Measurements from ENCODE around the gene NDUFA6.
"Not testable (repeated sequence)": the region's sequence is repeated elsewhere in the genome, so short reads cannot be mapped to it uniquely, and the experiment has no call there.

Gene NDUFA6

DNA sequence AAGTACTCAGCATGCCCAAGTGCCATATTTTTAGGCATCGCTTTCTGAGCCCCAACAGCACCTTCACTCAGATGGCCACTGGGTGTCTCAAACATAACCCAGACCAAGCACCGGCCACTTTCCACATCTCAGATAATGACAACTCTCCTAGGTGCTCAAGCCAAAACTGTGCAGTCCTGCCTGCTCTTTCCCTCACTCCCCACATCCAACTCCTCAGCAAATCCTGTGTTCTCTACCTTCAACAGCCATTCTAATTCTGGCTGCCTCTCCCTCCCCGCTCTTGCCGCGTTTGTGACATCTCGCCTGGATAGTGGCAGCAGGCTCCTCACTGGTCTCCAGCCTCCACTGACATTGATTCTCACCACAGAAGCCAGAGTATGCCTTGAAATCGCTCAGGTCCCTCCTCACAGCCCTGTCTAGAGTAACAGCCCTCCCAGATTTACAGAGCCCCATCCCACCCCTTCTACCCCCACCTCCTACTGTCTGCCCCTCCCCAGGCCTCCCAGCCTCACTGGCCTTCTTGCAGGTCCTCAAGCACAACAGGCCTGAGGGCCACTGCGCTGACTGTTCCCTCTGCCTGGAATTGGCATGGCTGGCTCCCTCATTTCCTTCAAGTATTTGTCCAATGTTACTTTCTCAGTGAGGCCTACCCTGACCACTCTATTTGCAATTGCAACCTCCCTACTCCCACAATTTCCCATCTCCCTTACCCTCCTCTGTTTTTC lies 17.8 kb downstream of the NDUFA6 start:
- DNase-seq (ENCODE audit: low read depth in 4 of 4, low spot score in 1 of 4), result no peak

DNA sequence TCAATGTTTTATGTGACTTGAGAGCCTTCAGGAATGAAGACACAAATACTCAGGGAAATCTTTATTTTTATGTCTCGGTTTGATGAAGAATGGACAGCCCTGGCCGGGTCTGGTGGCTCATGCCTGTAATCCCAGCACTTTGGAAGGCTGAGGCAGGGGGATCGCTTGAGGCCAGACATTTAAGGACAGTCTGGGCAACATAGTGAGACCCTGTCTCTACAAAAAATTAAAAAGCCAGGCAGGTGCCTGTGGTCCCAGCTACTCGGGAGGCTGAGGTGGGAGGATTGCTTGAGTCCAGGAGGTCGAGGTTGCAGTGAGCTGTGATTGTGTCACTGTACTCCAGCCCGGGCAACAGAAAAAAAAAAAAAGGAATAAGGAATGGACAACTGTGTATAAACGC lies 19.1 kb downstream of the NDUFA6 start:
- DNase-seq (ENCODE audit: low read depth in 4 of 4, low spot score in 1 of 4), result not testable (repeated sequence)

DNA sequence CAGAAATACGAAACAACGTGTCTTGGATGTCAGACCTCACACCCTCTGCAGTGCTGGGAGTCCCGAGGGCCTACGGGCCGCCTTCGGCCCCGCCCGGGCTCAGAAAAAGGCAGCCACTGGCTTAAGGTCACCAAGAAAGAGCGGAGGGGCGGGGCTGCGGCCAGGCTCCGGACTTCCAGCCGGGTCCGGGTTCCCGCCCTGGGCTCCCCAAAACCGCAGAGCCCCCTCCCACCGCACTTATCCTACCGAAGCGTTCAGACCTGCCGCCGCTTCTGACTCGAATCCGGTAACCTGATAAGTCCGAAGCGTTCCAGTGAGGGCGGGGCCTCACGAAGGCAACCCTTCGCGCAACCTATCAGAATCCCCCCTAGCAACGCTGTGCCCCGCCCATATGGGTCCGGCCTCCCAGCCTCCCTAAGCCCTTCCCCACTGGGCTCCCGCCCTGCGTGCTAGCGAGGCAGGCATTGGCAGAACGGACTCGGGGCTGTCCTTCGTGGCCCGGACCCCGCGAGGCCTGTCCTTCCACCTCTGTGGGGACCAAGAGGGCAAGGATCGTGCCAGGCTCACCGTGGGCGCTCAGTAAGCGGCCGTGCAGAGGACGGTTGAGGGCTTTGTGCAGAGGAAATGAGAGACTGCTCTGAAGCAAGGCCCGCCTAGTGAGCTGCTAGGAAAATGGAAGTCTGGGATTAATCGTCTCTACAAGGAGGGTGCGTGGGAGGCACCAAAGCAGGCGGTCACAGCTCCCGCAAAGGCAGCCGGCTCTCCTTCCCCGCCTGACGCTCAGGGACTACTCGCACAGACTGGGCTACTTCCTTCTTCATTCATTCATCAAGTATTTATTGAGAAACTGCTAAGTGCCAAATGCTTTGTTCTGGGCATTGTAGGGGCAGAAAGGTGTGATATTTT lies 19.8 kb downstream of the NDUFA6 start, which contains the start of gene NAGA:
TSS of gene NAGA (minus strand) at position 296 of the 906 bp plus-strand sequence. CDS start 515 bp downstream, outside the sequence.
- DNase-seq (ENCODE audit: low read depth in 4 of 4, low spot score in 1 of 4), result peak; percentile 63 to 93 (median 76)

DNA sequence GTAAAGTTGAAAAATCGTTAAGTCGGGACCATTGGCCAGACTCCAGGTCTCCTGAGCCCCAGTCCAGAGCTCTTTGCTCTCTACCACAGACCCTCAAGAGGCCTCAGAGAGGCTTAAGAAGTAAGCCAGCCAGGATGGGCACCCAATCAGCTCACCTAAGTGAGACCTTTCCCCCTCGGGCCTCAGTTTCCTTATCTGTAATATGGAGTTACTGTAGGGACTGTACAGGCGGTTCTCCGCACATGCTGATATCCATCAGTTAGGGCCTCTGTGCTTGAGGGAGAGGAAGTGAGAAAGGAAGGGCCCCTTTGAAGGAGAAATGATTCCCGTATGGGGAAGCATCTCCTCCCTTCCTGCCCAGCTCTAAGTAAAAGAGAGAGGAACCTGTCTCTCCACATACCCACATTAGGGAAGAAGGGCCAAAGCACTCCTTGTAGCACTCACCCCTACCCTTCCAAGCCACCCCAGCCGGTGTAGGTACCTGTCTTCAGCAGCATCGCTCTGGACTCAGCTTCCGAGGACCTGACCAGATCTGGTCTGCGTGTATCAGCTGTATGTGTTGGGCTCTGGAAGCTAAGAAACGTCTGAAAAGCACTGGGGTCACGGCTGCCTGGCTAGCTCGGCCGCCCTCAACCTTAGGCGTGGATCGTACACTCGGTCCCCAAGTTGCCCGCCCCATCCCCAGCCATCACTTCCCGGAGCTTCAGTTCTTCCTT lies 20.6 kb downstream of the NDUFA6 start:
- no peak for DNase-seq (ENCODE audit: low read depth in 4 of 4, low spot score in 1 of 4)

DNA sequence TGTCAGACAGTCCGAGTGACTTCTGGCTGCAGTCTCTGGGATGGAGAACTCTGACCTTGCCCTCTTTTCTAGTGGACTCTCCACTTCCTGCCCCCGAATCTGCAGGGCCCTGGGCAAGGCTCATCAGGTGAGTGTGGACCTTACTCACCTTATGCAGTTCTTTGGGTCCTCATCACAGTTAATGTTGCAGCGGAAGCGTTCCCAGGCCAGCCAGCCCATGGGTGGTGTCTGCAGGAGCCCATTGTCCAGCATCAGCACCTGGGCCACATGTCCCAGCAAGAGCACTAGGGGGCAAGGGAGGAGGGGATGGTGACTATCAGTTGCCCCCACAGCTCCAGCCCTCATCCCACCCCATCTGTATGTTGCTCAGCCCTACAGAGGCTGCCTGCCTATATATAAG lies 22.3 kb downstream of the NDUFA6 start:
- DNase-seq (ENCODE audit: low read depth in 4 of 4, low spot score in 1 of 4), result no peak

DNA sequence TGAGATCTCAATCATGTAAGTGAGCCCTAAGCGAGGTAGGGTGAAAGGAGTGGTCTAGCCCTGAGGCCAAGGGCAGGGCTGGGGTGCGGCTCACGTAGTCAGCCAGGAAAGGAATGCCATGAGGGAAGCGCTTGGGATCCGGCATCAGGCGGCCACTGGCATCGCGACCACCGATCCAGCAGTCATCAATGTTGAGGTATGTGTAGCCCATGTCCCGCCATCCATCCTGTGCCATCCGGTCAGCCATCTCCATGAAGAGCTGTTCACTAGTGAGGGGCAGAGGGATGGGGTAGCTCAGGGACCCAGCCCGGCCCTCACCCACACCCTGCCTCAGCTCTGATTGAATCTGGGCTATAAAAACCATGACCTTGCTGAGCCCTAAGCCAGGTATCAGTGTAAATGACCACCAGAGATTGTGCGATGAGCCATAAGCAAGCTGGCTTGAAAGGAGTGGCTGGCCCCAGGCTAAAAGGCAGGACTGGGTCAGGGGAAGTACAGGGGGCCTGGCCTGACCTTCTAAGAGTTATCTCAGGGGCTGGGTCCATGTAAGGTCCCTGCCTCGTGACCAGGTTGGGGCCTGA lies 22.8 kb downstream of the NDUFA6 start:
- DNase-seq (ENCODE audit: low read depth in 4 of 4, low spot score in 1 of 4), result no peak

DNA sequence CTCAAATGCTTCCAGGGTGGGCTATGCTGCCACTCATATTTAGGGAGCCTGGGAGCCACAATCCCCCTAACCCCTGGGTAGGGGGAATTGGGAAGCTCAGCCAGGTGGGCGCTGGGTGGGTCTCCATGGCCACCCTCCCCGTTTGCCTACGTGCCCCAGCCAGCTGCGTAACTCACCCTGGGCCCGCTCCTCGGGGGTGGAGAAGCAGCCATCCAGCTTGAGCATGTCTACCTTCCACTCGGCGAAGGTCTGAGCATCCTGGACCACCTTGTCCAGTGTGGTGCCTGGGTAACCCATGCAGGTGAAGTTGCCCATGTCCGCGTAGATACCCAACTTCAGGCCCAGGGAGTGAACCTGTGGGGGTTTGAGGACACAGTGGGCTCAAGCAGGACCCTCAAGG lies 23.6 kb downstream of the NDUFA6 start:
- no peak for DNase-seq (ENCODE audit: low read depth in 4 of 4, low spot score in 1 of 4)

DNA sequence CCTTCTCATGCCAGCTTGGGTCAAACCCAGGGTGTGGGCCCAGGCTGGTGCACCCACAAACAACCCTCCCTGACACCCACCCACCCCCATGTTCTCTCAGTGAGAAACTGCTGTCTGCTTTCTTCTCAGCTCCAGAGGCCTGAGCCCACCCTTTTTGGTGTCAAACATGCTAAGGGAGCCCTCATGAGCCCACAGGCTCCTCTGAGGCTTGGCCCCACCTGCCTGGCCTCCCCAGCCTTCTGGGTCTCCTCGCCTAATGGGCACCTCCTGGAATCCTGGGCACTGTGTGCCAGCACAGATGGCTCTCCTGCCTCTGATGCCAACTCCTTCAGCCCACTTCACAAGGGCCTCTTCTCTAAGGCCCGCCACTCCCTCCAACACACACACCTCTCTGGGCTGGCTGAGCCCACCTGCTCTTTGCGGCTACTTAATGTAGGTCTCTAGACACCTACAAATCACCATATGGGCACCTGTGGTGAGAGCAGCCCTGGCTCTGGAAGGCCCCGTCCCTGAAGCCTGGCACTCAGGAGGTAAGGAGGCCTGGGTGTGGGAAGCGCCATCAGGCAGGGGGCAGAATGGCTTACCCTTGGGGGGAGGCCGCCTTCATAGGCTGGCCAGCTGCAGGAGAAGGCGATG lies 24.3 kb downstream of the NDUFA6 start:
- DNase-seq (ENCODE audit: low read depth in 4 of 4, low spot score in 1 of 4), result no peak

DNA sequence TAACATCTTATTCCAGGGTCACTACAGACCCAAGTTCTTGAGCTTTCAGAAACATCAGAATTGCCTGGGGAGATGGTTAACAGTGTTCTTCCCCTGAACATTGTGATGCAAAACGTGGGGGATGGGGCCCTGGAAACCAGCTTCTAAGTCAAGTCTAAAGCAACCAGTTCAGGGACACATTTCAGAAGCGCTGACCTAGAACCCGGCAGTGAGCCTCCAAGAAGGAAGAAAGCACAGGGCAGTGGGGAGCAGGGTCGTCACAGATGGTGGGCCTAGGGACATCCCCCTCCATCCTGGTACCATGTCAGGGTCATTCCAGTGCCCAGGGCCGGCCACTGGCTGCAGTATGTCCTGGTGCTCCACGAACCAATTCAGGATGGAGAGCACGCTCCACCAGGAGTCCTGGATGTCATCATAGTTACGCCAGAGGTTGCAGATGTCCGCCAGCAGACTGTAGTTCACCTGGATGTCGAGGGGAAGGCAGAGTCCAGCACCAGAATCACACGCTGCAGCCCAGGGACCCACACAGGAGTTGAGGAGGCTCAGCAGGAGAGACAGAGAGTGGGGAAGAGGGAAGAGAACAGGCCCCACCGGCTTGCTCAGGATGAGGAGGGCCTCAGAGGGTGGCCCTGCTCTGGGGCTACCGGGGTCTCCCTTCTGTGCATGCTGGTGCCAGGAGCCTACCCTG lies 25.0 kb downstream of the NDUFA6 start:
- DNase-seq (ENCODE audit: low read depth in 4 of 4, low spot score in 1 of 4), result no peak

DNA sequence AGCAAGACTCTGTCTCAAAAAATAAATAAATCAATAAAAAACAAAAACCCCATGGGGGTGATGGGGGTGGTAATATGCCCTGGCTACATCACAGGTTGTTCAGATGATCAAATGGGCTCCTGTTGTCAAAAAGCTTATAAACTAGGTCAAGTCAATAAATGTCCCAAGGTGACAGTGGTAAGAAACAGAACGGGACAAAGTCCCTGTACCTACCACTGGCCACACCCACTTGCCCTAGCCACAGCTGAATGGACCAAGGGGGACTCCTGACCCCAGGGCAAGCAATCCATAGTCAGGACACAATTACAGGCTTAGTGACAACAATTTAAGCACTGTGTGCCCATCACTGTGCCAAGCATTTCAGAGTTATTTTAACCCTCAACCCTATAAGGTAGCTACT lies 25.9 kb downstream of the NDUFA6 start:
- DNase-seq (ENCODE audit: low read depth in 4 of 4, low spot score in 1 of 4), result no peak

DNA sequence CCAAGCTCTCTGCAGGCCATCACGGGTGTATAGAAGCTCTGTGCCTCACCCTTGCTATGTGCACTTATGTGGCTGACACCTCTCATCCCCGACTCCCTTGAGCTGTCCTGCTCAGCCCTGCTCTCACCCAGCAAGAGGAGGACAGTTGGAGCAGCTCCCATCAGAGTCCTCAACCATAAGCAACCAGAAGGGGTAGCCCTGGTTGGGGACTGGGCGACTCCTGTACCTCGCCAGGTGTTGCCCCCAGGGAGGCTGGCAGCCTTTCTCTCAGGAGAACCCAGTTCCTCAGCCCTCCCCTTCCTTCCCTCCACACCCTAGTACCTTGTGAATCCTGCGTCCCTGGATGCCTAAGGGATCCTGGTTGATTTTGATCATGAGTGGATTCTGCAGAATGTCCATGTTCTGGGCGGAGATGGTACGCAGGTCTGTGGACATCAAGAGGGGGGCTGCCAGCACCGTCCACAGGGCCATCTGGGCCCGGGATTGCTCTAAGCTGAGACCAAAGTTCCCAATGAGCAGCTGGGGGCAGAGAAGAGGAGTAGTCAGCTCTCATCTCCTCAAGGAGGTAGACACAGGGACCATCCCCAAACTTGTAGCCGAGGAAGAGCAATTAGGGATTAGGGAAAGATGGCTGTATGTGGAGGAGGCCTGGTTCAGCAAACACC lies 27.9 kb downstream of the NDUFA6 start:
- DNase-seq (ENCODE audit: low read depth in 4 of 4, low spot score in 1 of 4), result no peak

DNA sequence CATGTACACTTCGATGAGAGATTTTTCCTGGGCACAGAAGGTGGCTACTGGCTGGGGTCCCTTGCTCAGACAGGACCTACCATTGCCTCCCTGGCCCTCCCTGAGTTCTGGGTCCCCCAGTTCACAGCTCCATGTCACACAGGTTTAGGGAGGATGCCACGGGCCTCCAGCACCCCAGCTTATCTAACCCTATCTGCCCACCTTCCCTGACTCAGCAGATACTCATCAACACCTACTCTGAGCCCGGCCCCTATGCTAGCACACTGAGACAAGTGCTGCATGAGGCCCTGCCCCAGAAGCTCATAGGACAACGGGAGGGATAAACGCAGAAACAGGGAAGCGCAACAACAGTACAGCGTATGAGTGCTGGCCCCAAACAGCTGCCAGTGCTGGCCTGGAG lies 29.5 kb downstream of the NDUFA6 start:
- DNase-seq (ENCODE audit: low read depth in 4 of 4, low spot score in 1 of 4), result no peak

DNA sequence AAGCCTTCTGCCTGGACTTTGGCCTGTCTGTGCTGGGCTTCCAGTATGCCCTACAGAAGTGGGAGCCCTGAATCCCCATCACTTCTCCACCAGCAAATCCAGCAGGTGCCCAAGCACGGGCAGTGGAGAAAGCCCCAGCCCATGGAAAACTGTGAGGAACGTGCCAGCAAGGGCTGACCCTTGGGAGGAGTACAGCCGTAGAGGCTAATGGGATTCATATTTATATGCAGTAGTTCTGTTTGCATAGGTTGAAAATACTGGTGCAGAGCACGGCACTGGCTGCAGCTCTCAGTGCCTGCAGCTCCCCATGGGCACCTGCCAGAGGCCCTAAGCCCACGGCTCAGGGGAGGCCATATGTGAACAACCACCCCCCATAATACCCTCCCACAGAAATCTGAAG lies 30.1 kb downstream of the NDUFA6 start:
- no peak for DNase-seq (ENCODE audit: low read depth in 4 of 4, low spot score in 1 of 4)

DNA sequence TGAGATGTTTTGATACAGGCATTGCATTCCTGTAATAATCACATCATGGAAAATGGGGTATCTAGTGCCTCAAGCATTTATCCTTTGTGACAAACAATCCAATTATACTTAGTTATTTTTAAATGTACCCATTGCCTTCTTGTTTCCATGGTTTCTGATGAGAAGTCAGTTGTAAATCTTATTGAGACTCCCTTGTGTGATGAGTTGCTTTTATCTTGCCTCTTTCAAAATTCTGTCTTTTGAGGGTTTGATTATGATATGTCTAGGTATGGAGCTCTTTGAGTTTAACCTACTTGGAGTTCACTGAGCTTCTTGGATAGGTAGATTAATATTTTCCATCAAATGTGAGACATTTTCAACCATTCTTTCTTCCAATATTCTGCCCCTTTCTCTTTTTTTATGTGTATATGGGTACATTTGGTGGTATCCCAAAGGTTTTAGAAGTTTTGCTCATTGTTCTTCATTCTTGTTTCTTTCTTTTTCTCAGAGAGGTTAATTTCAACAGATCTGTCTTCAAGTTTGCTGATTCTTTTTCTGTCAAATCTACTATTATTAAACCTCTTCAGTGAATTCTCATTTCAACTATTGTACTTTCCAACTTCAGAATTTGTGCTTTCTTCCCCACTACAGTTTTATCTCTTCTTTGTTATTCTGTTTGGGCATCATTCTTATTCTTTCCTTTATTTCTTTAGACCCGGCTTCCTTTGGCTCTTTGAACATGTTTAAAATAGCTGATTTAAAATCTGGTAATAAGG lies 33.6 kb downstream of the NDUFA6 start:
- DNase-seq (ENCODE audit: low read depth in 4 of 4, low spot score in 1 of 4), result no peak

DNA sequence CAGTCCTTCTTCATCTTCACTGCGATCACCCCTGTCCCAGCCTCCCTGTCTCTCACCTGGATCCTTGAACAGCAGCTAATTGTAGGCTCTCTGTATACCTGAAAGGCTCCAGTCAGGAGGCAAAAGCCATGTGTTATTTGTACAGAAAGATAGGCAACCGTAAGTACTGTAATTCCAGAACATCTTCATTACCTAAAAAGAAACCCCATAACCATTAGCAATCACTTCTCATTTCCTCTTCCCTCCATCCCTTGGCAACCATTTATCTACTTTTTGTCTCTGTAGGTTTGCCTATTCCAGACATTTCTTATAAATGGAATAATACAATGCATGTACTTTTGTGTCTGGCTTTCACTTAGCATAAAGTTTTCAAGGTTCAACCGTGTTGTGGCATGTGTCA lies 37.8 kb downstream of the NDUFA6 start:
- DNase-seq (ENCODE audit: low read depth in 4 of 4, low spot score in 1 of 4), result no peak

DNA sequence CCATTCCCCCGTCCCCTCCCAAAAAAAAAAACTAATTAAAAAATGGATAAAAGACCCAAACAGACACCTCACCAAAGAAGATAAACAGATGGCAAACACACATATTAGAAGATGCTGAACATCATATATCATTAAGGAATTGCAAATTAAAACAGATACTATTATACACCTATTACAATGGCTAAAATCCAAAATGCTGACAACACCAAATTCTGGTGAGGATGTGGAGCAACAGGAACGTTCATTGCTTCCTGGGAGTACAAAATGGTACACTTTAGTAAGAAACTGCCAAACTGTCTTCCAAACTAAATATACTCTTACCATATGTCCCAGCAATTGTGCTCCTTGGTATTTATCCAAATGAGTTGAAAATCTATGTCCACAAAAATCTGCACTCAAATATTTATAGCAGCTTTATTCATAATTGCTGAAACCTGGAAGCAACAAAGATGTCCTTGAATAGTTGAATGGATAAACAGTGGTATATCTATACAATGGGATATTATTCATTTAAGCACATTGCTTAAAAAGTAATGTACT lies 39.9 kb downstream of the NDUFA6 start:
- no peak for DNase-seq (ENCODE audit: low read depth in 4 of 4, low spot score in 1 of 4)

DNA sequence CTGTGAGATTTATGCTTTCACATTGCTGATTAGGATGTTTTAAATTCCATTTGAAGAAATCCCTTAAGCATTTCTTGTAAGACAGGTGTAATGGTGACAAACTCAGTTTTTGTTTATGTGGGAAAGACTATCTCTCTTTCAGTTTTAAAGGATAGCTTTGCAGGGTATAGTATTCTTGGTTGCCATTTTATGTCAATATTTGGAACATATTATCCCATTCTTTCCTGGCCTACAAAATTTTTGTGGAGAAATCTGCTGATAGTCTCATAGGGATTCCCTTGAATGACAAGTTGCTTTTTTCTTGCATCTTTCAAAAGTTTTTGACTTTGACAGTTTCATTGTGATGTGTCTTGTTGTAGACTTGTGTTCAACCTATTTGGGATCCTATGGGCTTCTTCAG lies 48.8 kb downstream of the NDUFA6 start:
- no peak for DNase-seq (ENCODE audit: low read depth in 4 of 4, low spot score in 1 of 4)

DNA sequence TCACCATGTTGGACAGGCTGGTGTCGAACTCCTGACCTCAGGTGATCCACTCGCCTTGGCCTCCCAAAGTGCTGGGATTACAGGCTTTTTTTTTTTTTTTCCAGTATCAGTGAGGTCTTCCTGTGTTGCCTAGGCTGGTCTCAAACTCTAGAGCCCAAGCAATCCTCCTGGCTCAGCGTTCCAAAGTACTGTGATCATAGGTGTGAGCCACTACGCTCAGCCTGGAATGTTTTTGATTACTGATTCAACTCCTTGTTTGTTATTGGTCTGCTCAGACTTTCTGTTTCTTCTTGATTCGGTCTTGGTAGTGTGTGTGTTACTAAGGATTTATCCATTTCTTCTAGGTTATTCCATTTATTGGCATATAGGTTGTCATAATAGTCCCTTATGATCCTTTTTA lies 51.3 kb downstream of the NDUFA6 start:
- DNase-seq (ENCODE audit: low read depth in 4 of 4, low spot score in 1 of 4), result no peak

All from stimulated activated CD4-positive, alpha-beta T cell treated with anti-CD3 and anti-CD28 coated beads, Interleukin-1b, Interleukin-23, amount 100 ng/mL, for 24 hours (primary cell).